CD8-positive, alpha-beta memory T cell (primary cell): ENCODE results near the gene SERPINB6. TPM values are rescaled to one million over a fixed set of nuclear protein-coding genes. Genes with fewer than 3 reads are reported as not detected.

ENCODE experiments used
- CTCF ChIA-PET: fragments of 350-600 bp; sonication (Branson Sonifier 250); formaldehyde crosslinking; loops from one replicate; lab custom pipeline; 2021; ENCODE audit warnings: antibody characterized with exemption; lab: Charles Lee
- POLR2A ChIA-PET: fragments of 350-600 bp; sonication (Branson Sonifier 250); formaldehyde crosslinking; loops from one replicate; lab custom pipeline; 2021; ENCODE audit warnings: antibody characterized with exemption; lab: Charles Lee
- DNase-seq, 5 donors: peaks; one replicate each; pipeline versions ENCODE4 v3.0.0 to v3.0.0-alpha.2; 2020 to 2022; ENCODE audit warnings: mixed read lengths in 1 of 5
- H3K27ac ChIP-seq: one replicate; pipeline ENCODE4 v1.7.0; 2013; ENCODE audit warnings: low read depth, mild to moderate bottlenecking, low read length, moderate library complexity
- H3K27me3 ChIP-seq: 2 replicates; pipeline ENCODE4 v1.7.0; 2013; ENCODE audit warnings: low read length, mild to moderate bottlenecking; ENCODE audit not compliant: insufficient read depth, poor library complexity, severe bottlenecking
- H3K36me3 ChIP-seq: 2 replicates; pipeline ENCODE4 v1.7.0; 2013; ENCODE audit warnings: mild to moderate bottlenecking, low read length, moderate library complexity; ENCODE audit not compliant: insufficient read depth
- H3K4me1 ChIP-seq: 2 replicates; pipeline ENCODE4 v1.7.0; 2013; ENCODE audit warnings: mild to moderate bottlenecking, low read length, moderate library complexity; ENCODE audit not compliant: insufficient read depth
- H3K4me3 ChIP-seq: 2 replicates; pipeline ENCODE4 v1.7.0; 2013; ENCODE audit warnings: mild to moderate bottlenecking, low read length
- H3K9me3 ChIP-seq: 2 replicates; pipeline ENCODE4 v1.7.0; 2013; ENCODE audit warnings: mild to moderate bottlenecking, low read length
- H3K27ac Mint-ChIP-seq, 8 donors: one replicate each; pipeline ENCODE4 v1.8.0; 2020 to 2021; ENCODE audit warnings: mixed read lengths in 8 of 8, mild to moderate bottlenecking in 6 of 8, inconsistent platforms in 3 of 8, moderate library complexity in 3 of 8
- H3K27me3 Mint-ChIP-seq, 2 donors: one replicate each; pipeline ENCODE4 v1.8.0; 2020 to 2021; ENCODE audit warnings: mixed read lengths in 2 of 2, mild to moderate bottlenecking in 1 of 2, moderate library complexity in 1 of 2
- H3K36me3 Mint-ChIP-seq, 3 donors: one replicate each; pipeline ENCODE4 v1.8.0; 2020 to 2021; ENCODE audit warnings: mixed read lengths in 3 of 3, inconsistent platforms in 1 of 3, mild to moderate bottlenecking in 1 of 3
- H3K4me1 Mint-ChIP-seq, 3 donors: one replicate each; pipeline ENCODE4 v1.8.0; 2020 to 2021; ENCODE audit warnings: mixed read lengths in 3 of 3, inconsistent platforms in 1 of 3, mild to moderate bottlenecking in 1 of 3
- H3K4me3 Mint-ChIP-seq, 7 donors: one replicate each; pipeline ENCODE4 v1.8.0; 2020 to 2021; ENCODE audit warnings: mixed read lengths in 7 of 7, mild to moderate bottlenecking in 6 of 7, moderate library complexity in 4 of 7, inconsistent platforms in 2 of 7
- H3K9me3 Mint-ChIP-seq, 5 donors: one replicate each; pipeline ENCODE4 v1.8.0; 2020 to 2022; ENCODE audit warnings: mixed read lengths in 5 of 5, mild to moderate bottlenecking in 3 of 5, moderate library complexity in 2 of 5, inconsistent platforms in 1 of 5
- polyA plus RNA-seq: library from polyadenylated mRNA; unstranded; fragments of 300-500 nt; fragmentation: Illumina TruSeq; gene quantifications from one replicate; pipeline ENCODE4 v1.2.3, GENCODE V29; 2021
- total RNA-seq, 2 experiments: library from RNA; stranded (reverse); gene quantifications; one replicate each; pipeline ENCODE4 v1.2.3, GENCODE V29; 2021

Gene SERPINB6
- total and polyA plus RNA-seq, 3 experiments from 2014 or later, result 62.1 to 86.0 (median 66.0) TPM

DNA sequence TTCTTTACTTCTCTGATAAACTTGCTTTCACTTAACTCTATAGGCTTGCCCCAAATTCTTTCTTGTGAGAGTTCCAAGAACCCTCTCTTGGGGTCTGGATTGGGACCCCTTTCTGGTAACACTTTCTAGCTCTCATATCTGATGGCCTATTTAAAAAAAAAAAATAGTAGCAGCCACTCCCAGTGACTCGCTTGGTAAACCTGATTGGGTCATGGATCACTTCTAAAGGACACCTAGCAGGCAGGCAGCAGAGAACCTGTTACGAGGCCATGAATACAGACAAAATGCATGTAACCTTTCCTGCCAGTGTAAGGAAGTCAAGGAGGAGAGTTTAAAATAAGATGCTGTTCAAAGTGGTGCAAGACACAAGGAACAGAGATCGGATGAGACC is 9.1 kb upstream of the SERPINB6 start:
- H3K4me1 Mint-ChIP-seq, result peaks cover 0 to 9% (median 0%) of the 10 kb centered on the region in 3 donors
- H3K4me3 Mint-ChIP-seq, result no peak overlapping the region
- CTCF ChIA-PET, result interaction anchor here (1.1 to 8.6 kb wide), 3 partner anchors 8 to 88 kb away, joined by 3 to 65 read pairs (median 4); partner anchors contain the start of gene RIPK1
- no peaks in the 10 kb centered on the region for H3K36me3 ChIP-seq
- peaks cover 7 to 12% of the 10 kb centered on the region in 2 donors for H3K27me3 Mint-ChIP-seq
- no peak for DNase-seq
- H3K4me1 ChIP-seq, result no peaks in the 10 kb centered on the region
- no peaks in the 10 kb centered on the region for H3K36me3 Mint-ChIP-seq
- no peak overlapping the region for H3K27ac Mint-ChIP-seq
- no peaks in the 10 kb centered on the region for H3K9me3 Mint-ChIP-seq
- H3K9me3 ChIP-seq, result no peaks in the 10 kb centered on the region
- no peak overlapping the region for H3K4me3 ChIP-seq
- no peaks in the 10 kb centered on the region for H3K27me3 ChIP-seq
- H3K27ac ChIP-seq, result no peak overlapping the region
- POLR2A ChIA-PET, result no interaction called here

DNA sequence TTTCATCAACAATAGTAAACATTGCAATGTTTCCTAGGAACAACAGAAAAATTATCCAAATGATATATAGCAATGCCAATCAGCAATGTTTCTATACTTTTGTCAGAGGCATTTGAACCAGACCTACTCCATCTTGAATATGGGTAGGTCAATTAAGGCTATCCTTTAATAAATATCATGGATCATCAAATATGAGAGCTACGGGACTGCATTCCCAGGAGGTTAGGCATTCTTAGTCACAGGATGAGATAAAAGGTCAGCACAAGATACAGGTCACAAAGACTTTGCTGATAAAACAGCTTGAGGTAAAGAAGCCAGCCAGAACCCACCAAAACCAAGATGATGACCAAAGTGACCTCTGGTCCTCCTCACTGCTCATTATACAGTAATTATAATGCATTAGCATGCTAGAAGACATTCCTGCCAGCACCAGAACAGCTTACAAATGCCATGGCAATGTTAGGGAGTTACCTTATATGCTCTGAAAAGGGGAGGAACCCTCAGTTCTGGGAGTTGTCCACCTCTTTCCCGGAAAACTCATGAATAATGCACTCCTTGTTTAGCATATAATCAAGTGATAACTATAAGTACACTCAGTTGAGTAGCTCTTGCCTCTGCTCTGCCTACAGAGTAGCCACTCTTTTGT is 8.6 kb upstream of the SERPINB6 start:
- H3K9me3 ChIP-seq, result no peaks in the 10 kb centered on the region
- no peaks in the 10 kb centered on the region for H3K36me3 Mint-ChIP-seq
- POLR2A ChIA-PET, result no interaction called here
- H3K27ac ChIP-seq, result no peak overlapping the region
- peaks cover 7 to 12% of the 10 kb centered on the region in 2 donors for H3K27me3 Mint-ChIP-seq
- no peak for DNase-seq
- CTCF ChIA-PET, result interaction anchor here (1.2 to 8.6 kb wide), 2 partner anchors 9 to 88 kb away, joined by 3 to 65 read pairs; partner anchors contain the start of gene RIPK1
- no peaks in the 10 kb centered on the region for H3K27me3 ChIP-seq
- H3K4me1 ChIP-seq, result no peaks in the 10 kb centered on the region
- no peak overlapping the region for H3K4me3 ChIP-seq
- no peaks in the 10 kb centered on the region for H3K36me3 ChIP-seq
- peaks cover 0 to 9% (median 0%) of the 10 kb centered on the region in 3 donors for H3K4me1 Mint-ChIP-seq
- no peaks in the 10 kb centered on the region for H3K9me3 Mint-ChIP-seq
- no peak overlapping the region for H3K4me3 Mint-ChIP-seq
- no peak overlapping the region for H3K27ac Mint-ChIP-seq

DNA sequence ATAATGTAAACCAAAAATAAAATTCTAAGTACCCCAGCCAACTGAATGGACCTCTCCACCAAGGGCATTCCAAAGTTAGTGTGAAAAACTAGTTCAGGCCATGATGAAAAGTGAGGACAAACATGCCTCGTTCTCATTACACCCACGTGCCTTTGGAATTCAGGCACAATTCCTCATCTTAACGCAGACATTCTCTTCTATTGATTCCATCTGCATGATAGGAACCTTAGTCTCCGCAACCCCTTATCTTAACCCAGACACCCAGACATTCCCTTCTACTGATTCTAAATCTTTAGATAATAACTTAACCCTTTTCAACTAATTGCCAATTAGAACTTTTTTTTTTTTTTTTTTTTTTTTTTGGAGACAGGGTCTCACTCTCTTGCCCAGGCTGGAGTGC is 7.6 kb upstream of the SERPINB6 start:
- Histone ChIP-seq H3K36me3 (no peaks in the 10 kb centered on the region), H3K4me3 (no peak overlapping the region), H3K4me1 (no peaks in the 10 kb centered on the region), H3K9me3 (no peaks in the 10 kb centered on the region), H3K27me3 (no peaks in the 10 kb centered on the region), H3K27ac (no peak overlapping the region)
- peaks cover under 1 to 15% (median 5%) of the 10 kb centered on the region in 3 donors for H3K4me1 Mint-ChIP-seq
- POLR2A ChIA-PET, result interaction anchor here (0.6 to 0.7 kb wide), 2 partner anchors 16 to 42 kb away, joined by 3 read pairs; no protein-coding TSS in a partner anchor
- no peaks in the 10 kb centered on the region for H3K9me3 Mint-ChIP-seq
- peaks cover 7 to 13% of the 10 kb centered on the region in 2 donors for H3K27me3 Mint-ChIP-seq
- no peak overlapping the region for H3K27ac Mint-ChIP-seq
- CTCF ChIA-PET, result interaction anchor here (8.6 kb wide), 1 partner anchor 10 kb away, joined by 65 read pairs; no protein-coding TSS in a partner anchor
- no peak for DNase-seq
- H3K36me3 Mint-ChIP-seq, result no peaks in the 10 kb centered on the region
- no peak overlapping the region for H3K4me3 Mint-ChIP-seq

DNA sequence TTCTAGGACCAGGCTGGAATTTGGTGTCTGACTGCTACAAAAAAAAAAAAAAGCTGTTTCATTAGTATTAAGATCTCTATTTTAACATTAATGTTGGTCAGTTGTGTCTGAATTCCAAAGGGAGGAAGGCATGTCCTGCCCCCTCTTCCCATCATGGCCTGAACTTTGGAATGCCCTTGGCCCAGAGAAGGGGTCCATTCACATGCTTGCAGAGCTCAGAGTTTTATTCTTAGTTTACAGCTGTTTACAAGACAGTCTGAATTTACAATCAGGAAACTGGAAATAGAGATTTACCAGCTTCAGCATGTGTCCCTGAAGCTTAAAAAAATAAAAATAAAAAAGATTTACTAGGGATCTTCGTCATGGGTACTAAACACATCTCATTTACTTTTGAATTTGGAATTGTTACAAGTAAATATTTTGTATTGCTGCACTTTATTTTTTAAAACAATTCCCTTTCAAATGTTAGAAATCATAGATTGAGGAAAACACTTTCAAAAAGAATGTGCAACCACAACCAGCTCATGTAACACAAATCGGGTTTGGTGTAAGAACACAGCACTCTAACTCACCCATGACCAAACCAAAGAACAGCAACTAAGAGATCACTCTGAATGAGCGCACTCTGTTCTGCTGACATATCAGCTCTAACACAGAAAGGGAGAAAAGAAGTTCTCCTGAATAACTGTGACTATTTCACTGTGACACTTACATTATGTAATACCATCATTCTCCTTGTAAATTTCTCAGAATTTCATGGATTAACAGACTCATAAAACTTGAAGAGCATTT is 6.6 kb upstream of the SERPINB6 start:
- Histone ChIP-seq H3K4me1 (peaks cover 4% of the 10 kb centered on the region), H3K36me3 (no peaks in the 10 kb centered on the region), H3K9me3 (no peaks in the 10 kb centered on the region), H3K27ac (no peak overlapping the region), H3K27me3 (no peaks in the 10 kb centered on the region), H3K4me3 (no peak overlapping the region)
- no peak for DNase-seq
- ChIA-PET CTCF (interaction anchor here (0.8 to 8.6 kb wide), 3 partner anchors 11 to 132 kb away, joined by 3 to 65 read pairs (median 5); no protein-coding TSS in a partner anchor), POLR2A (interaction anchor here (0.6 to 0.7 kb wide), 2 partner anchors 15 to 41 kb away, joined by 3 read pairs; no protein-coding TSS in a partner anchor)
- Mint-ChIP-seq H3K27ac (peak overlapping the region in 1 of 8 donors; percentile 14), H3K36me3 (no peaks in the 10 kb centered on the region), H3K4me1 (peaks cover 5 to 21% (median 11%) of the 10 kb centered on the region in 3 donors), H3K4me3 (no peak overlapping the region), H3K27me3 (peaks cover 7 to 13% of the 10 kb centered on the region in 2 donors), H3K9me3 (no peaks in the 10 kb centered on the region)

DNA sequence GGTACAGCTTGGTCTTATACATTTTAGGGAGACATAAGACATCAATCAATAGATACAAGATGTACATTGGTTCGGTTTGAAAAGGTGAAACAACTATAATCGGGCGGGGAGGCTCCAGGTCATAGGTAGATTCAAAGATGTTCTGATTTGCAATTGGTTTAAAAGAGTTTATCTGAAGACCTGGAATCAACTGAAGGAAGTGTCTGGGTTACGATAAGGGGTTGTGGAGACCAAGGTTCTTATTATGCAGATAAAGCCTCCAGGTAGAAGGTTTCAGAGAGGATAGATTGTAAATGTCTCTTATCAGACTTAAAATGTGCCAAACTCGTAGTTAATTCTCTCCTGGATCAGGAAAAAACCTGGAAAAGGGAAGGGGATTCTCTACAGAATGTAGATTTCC is 5.9 kb upstream of the SERPINB6 start:
- H3K4me3 Mint-ChIP-seq, result peak overlapping the region in 2 of 7 donors; percentile 80 to 89
- no peaks in the 10 kb centered on the region for H3K9me3 Mint-ChIP-seq
- H3K4me1 Mint-ChIP-seq, result peaks cover 9 to 28% (median 16%) of the 10 kb centered on the region in 3 donors
- Histone ChIP-seq H3K4me1 (peaks cover 4% of the 10 kb centered on the region), H3K9me3 (no peaks in the 10 kb centered on the region), H3K27me3 (no peaks in the 10 kb centered on the region), H3K4me3 (no peak overlapping the region), H3K27ac (no peak overlapping the region), H3K36me3 (no peaks in the 10 kb centered on the region)
- peaks cover 7 to 13% of the 10 kb centered on the region in 2 donors for H3K27me3 Mint-ChIP-seq
- CTCF ChIA-PET, result interaction anchor here (0.8 to 8.6 kb wide), 3 partner anchors 11 to 131 kb away, joined by 3 to 65 read pairs (median 5); no protein-coding TSS in a partner anchor
- DNase-seq, result no peak
- POLR2A ChIA-PET, result no interaction called here
- no peaks in the 10 kb centered on the region for H3K36me3 Mint-ChIP-seq
- H3K27ac Mint-ChIP-seq, result peak overlapping the region in 1 of 8 donors; percentile 58

DNA sequence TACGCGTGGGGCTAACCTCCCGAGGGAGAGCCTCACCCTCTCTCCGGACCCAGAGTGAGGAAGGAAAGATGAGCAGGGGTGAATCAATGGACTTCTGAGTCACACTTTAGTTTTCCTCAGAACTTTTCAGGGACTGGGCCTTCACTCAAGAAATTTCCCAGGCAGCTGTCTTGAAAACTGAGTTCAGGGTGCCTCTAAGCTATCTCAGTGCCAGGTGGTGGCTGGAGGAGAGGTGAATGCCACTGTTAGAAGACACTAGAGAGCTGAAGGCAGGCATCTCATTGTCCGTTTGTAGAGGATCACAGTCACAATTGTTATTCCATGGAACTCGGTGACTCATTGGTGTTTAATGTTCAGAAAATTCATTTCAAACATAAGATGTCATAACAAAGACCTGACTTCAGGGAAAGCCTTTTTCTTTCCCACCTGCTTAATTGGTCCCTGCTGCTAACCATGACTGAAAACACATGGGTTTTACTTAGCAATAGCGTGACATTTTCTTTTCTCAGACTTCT is 5.3 kb upstream of the SERPINB6 start:
- H3K27ac ChIP-seq, result no peak overlapping the region
- Mint-ChIP-seq H3K4me3 (peak overlapping the region in 4 of 7 donors; percentile 15 to 89 (median 66)), H3K36me3 (peaks cover 0 to 1% (median 0%) of the 10 kb centered on the region in 3 donors), H3K27me3 (peaks cover 7 to 17% of the 10 kb centered on the region in 2 donors), H3K9me3 (no peaks in the 10 kb centered on the region), H3K27ac (peak overlapping the region in 2 of 8 donors; percentile 60 to 92), H3K4me1 (peaks cover 16 to 34% (median 22%) of the 10 kb centered on the region in 3 donors)
- ChIA-PET CTCF (interaction anchor here (1.0 to 8.6 kb wide), 4 partner anchors 8 to 226 kb away, joined by 3 to 65 read pairs (median 3); partner anchors contain the start of gene MYLK4), POLR2A (no interaction called here)
- no peak for DNase-seq
- H3K4me3 ChIP-seq, result no peak overlapping the region
- H3K9me3 ChIP-seq, result no peaks in the 10 kb centered on the region
- no peaks in the 10 kb centered on the region for H3K36me3 ChIP-seq
- no peaks in the 10 kb centered on the region for H3K27me3 ChIP-seq
- peaks cover 11% of the 10 kb centered on the region for H3K4me1 ChIP-seq

DNA sequence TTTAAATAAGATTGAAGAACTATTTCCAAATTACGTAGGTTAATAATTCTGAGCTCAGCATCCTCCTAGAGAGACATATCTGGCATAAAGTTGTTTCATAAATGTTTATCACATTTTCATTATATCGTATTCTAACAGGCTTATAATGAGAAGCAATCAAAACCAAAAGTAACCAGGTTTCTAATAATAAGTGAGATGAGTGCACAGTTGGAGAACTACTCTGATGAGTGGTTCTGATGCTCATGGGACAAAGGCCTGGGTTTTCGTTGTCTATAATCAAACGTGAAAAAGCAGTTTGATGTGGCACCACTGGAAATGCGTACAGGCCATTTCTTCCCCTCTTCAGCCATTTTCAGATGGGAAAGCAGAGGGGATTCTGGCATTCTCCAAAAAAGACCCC is 4.7 kb upstream of the SERPINB6 start:
- Mint-ChIP-seq H3K4me1 (peaks cover 16 to 36% (median 23%) of the 10 kb centered on the region in 3 donors), H3K27ac (peak overlapping the region in 1 of 8 donors; percentile 60), H3K9me3 (no peaks in the 10 kb centered on the region), H3K27me3 (peaks cover 7 to 14% of the 10 kb centered on the region in 2 donors), H3K36me3 (peaks cover 0 to 2% (median 0%) of the 10 kb centered on the region in 3 donors), H3K4me3 (peak overlapping the region in 3 of 7 donors; percentile 24 to 89 (median 80))
- no peak for DNase-seq
- Histone ChIP-seq H3K4me1 (peaks cover 12% of the 10 kb centered on the region), H3K9me3 (no peaks in the 10 kb centered on the region), H3K27ac (no peak overlapping the region), H3K36me3 (no peaks in the 10 kb centered on the region), H3K27me3 (no peaks in the 10 kb centered on the region), H3K4me3 (no peak overlapping the region)
- ChIA-PET POLR2A (no interaction called here), CTCF (interaction anchor here (0.9 to 8.6 kb wide), 5 partner anchors 9 to 226 kb away, joined by 3 to 65 read pairs (median 3); partner anchors contain the start of gene MYLK4)
